HEK293 (cell line): Measurements from ENCODE around the gene DNAJC3.
"Not testable (repeated sequence)": the region's sequence is repeated elsewhere in the genome, so short reads cannot be mapped to it uniquely, and the experiment has no call there.

Experiments
- CTCF ChIA-PET: fragments of 350-600 bp; formaldehyde crosslinking; extraction: SDS; loops from one replicate; lab custom pipeline; 2021; ENCODE audit warnings: antibody characterized with exemption; lab: Yijun Ruan, JAX
- POLR2A ChIA-PET: fragments of 300-600 bp; formaldehyde crosslinking; extraction: SDS; loops from one replicate; lab custom pipeline; 2020; ENCODE audit warnings: antibody characterized with exemption, inconsistent platforms; lab: Yijun Ruan, JAX
- H3K27ac ChIP-seq: fragments of 200-500 bp; sonication (Bioruptor generic); 2 replicates; pipeline ENCODE4 v1.5.1; 2014; ENCODE audit warnings: low read depth, low read length, control low read depth, inconsistent platforms; ENCODE audit errors: extremely low read depth
- H3K36me3 ChIP-seq, 2 experiments: fragments of 200-500 bp in 1 of 2; sonication (Bioruptor generic) in 1 of 2; 1 replicate in 1 of 2; 2 replicates in 1 of 2; pipeline ENCODE4 v1.5.1; 2014 to 2017; ENCODE audit warnings: inconsistent platforms in 2 of 2, low read length in 2 of 2; ENCODE audit not compliant: control insufficient read depth in 2 of 2, insufficient read depth in 1 of 2
- H3K4me1 ChIP-seq: fragments of 200-500 bp; sonication (Bioruptor generic); 2 replicates; pipeline ENCODE4 v1.5.1; 2014; ENCODE audit warnings: mild to moderate bottlenecking, low read length, inconsistent platforms; ENCODE audit not compliant: control insufficient read depth, insufficient read depth
- H3K4me3 ChIP-seq: 2 replicates; pipeline ENCODE4 v1.5.1; 2011; ENCODE audit warnings: low read depth, mild to moderate bottlenecking, control low read depth, low read length, moderate library complexity
- H3K9me3 ChIP-seq: fragments of 200-500 bp; sonication (Bioruptor generic); 2 replicates; pipeline ENCODE4 v1.5.1; 2014; ENCODE audit warnings: low read depth, low read length, inconsistent platforms; ENCODE audit not compliant: control insufficient read depth, insufficient read depth
- ATF2 ChIP-seq: fragments of 450-650 bp; formaldehyde crosslinking; IDR thresholded peaks from 2 replicates; pipeline ENCODE4 v1.5.1; 2016; ENCODE audit warnings: missing biosample characterization, missing genetic modification characterization, low read depth
- GLI4 ChIP-seq: fragments of 450-650 bp; formaldehyde crosslinking; IDR thresholded peaks from 2 replicates; pipeline ENCODE4 v1.5.1; 2016; ENCODE audit warnings: missing biosample characterization, missing genetic modification characterization
- INSM2 ChIP-seq: fragments of 450-650 bp; formaldehyde crosslinking; IDR thresholded peaks from 2 replicates; pipeline ENCODE4 v1.5.1; 2016; ENCODE audit warnings: missing biosample characterization, missing genetic modification characterization
- PBX3 ChIP-seq: sonication (generic); formaldehyde crosslinking; IDR thresholded peaks from 2 replicates; pipeline ENCODE4 v1.8.1; 2022; ENCODE audit warnings: mild to moderate bottlenecking, moderate library complexity, missing genetic modification reagents
- ZBTB44 ChIP-seq: fragments of 450-650 bp; IDR thresholded peaks from 2 replicates; pipeline ENCODE4 v1.5.1; 2018; ENCODE audit warnings: missing biosample characterization, mild to moderate bottlenecking, missing genetic modification characterization
- ZBTB7A ChIP-seq: fragments of 450-650 bp; formaldehyde crosslinking; IDR thresholded peaks from 2 replicates; pipeline ENCODE4 v1.5.1; 2016; ENCODE audit warnings: low read depth, missing biosample characterization, missing genetic modification characterization
- ZFP3 ChIP-seq: fragments of 450-650 bp; formaldehyde crosslinking; IDR thresholded peaks from 2 replicates; pipeline ENCODE4 v1.5.1; 2016; ENCODE audit warnings: low read depth, missing biosample characterization, missing genetic modification characterization
- ZNF121 ChIP-seq: fragments of 450-650 bp; formaldehyde crosslinking; IDR thresholded peaks from 2 replicates; pipeline ENCODE4 v1.5.1; 2016; ENCODE audit warnings: missing biosample characterization, missing genetic modification characterization
- ZNF133 ChIP-seq: fragments of 450-650 bp; formaldehyde crosslinking; IDR thresholded peaks from 2 replicates; pipeline ENCODE4 v1.5.1; 2016; ENCODE audit warnings: missing biosample characterization, missing genetic modification characterization
- ZNF18 ChIP-seq: fragments of 450-650 bp; formaldehyde crosslinking; IDR thresholded peaks from 2 replicates; pipeline ENCODE4 v1.5.1; 2016; ENCODE audit warnings: missing biosample characterization, missing genetic modification characterization
- ZNF221 ChIP-seq: fragments of 450-650 bp; formaldehyde crosslinking; IDR thresholded peaks from 2 replicates; pipeline ENCODE4 v1.5.1; 2017; ENCODE audit warnings: missing biosample characterization, missing genetic modification characterization, borderline replicate concordance
- ZNF433 ChIP-seq: fragments of 450-650 bp; formaldehyde crosslinking; IDR thresholded peaks from 2 replicates; pipeline ENCODE4 v1.5.1; 2016; ENCODE audit warnings: missing biosample characterization, missing genetic modification characterization, low read depth
- ZNF473 ChIP-seq: fragments of 450-650 bp; formaldehyde crosslinking; IDR thresholded peaks from 2 replicates; pipeline ENCODE4 v1.5.1; 2017; ENCODE audit warnings: missing biosample characterization, missing genetic modification characterization
- ZNF610 ChIP-seq: fragments of 450-650 bp; formaldehyde crosslinking; IDR thresholded peaks from 2 replicates; pipeline ENCODE4 v1.5.1; 2016; ENCODE audit warnings: missing biosample characterization, missing genetic modification characterization, borderline replicate concordance
- ZNF664 ChIP-seq: fragments of 450-650 bp; formaldehyde crosslinking; IDR thresholded peaks from 2 replicates; pipeline ENCODE4 v1.5.1; 2016; ENCODE audit warnings: missing biosample characterization, missing genetic modification characterization
- ZNF792 ChIP-seq: fragments of 450-650 bp; formaldehyde crosslinking; IDR thresholded peaks from 2 replicates; pipeline ENCODE4 v1.5.1; 2016; ENCODE audit warnings: missing biosample characterization, missing genetic modification characterization

DNAJC3 gene

GRCh38 chr13:95708391-95708774 is 31.4 kb downstream of the DNAJC3 start:
- Histone ChIP-seq H3K36me3 (peaks cover 7 to 9% of the 10 kb centered on the region in 2 experiments; a peak in 2 of 3 replicates), H3K9me3 (no peaks in the 10 kb centered on the region), H3K4me3 (no peak overlapping the region), H3K27ac (no peak overlapping the region), H3K4me1 (no peaks in the 10 kb centered on the region)
- TF ChIP-seq ZNF610 (tag by site-specific recombination), result no peak
- TF ChIP-seq GLI4 (tag by site-specific recombination), result no peak
- ChIA-PET POLR2A (no interaction called here), CTCF (no interaction called here)

- Histone ChIP-seq H3K4me3 (no peak overlapping the region), H3K27ac (no peak overlapping the region), H3K9me3 (no peaks in the 10 kb centered on the region), H3K36me3 (peaks cover 9 to 12% of the 10 kb centered on the region in 2 experiments; a peak in 2 of 3 replicates), H3K4me1 (no peaks in the 10 kb centered on the region)
- TF ChIP-seq ATF2 (tag by site-specific recombination) (no peak), ZBTB7A (no peak)
- ChIA-PET POLR2A (no interaction called here), CTCF (interaction anchor here (0.6 to 0.7 kb wide), 2 partner anchors 8 to 48 kb away, joined by 3 to 4 read pairs; no protein-coding TSS in a partner anchor)
These were observed 32.0 kb downstream of the DNAJC3 start for GRCh38 chr13:95708811-95709500.

- ChIA-PET POLR2A (no interaction called here), CTCF (no interaction called here)
- Histone ChIP-seq H3K4me1 (no peaks in the 10 kb centered on the region), H3K9me3 (no peaks in the 10 kb centered on the region), H3K4me3 (no peak overlapping the region), H3K36me3 (peaks cover 9 to 12% of the 10 kb centered on the region in 2 experiments; a peak in 2 of 3 replicates), H3K27ac (no peak overlapping the region)
- 0 out of 2 replicates have a peak, but pooled peaks have one; percentile 9 for TF ChIP-seq ZNF121 (tag by site-specific recombination)
- no peak for TF ChIP-seq ZFP3 (tag by site-specific recombination)
These were observed 33.4 kb downstream of the DNAJC3 start for GRCh38 chr13:95710313-95710712.

GRCh38 chr13:95712846-95713245 is 35.9 kb downstream of the DNAJC3 start:
- H3K4me1 ChIP-seq, H3K27ac ChIP-seq, CTCF ChIA-PET, H3K9me3 ChIP-seq, H3K4me3 ChIP-seq, POLR2A ChIA-PET: not testable (repeated sequence)
- H3K36me3 ChIP-seq, result peaks cover 9 to 12% of the 10 kb centered on the region in 2 experiments; a peak in 2 of 3 replicates

GRCh38 chr13:95713651-95714050 is 36.7 kb downstream of the DNAJC3 start:
- Histone ChIP-seq H3K27ac (no peak overlapping the region), H3K4me3 (no peak overlapping the region), H3K4me1 (no peaks in the 10 kb centered on the region), H3K36me3 (peaks cover 9 to 12% of the 10 kb centered on the region in 2 experiments; a peak in 2 of 3 replicates), H3K9me3 (no peaks in the 10 kb centered on the region)
- ChIA-PET CTCF (no interaction called here), POLR2A (no interaction called here)
- TF ChIP-seq ZNF18 (tag by site-specific recombination) (no peak), INSM2 (tag by site-specific recombination) (no peak), ZNF221 (tag by site-specific recombination) (no peak), ZNF433 (tag by site-specific recombination) (no peak), ZBTB44 (no peak), ZNF792 (tag by site-specific recombination) (no peak), ZNF473 (tag by site-specific recombination) (no peak), PBX3 (CRISPR knock-in tag) (no peak), ZNF664 (tag by site-specific recombination) (no peak), ZNF133 (tag by site-specific recombination) (no peak)
